SHP77 (cell line): Measurements from ENCODE around the gene ELMO1.

Source experiments
- DNase-seq, 2 experiments: peaks; one replicate each; lab custom pipeline; 2025; lab: John Stamatoyannopoulos, UW

The ELMO1 gene

GRCh38 chr7:37097983-37098382 is 350.7 kb downstream of the ELMO1 start:
- DNase-seq: no peak

- DNase-seq: no peak
Measured at GRCh38 chr7:37097276-37097675, 351.4 kb downstream of the ELMO1 start.

GRCh38 chr7:37096341-37096740 is 352.3 kb downstream of the ELMO1 start:
- DNase-seq: no peak

- DNase-seq: no peak
Measured at GRCh38 chr7:37095122-37095521, 353.5 kb downstream of the ELMO1 start.

GRCh38 chr7:37093257-37093656 is 355.4 kb downstream of the ELMO1 start:
- no peak for DNase-seq

GRCh38 chr7:37092548-37092947 is 356.1 kb downstream of the ELMO1 start:
- no peak for DNase-seq

- no peak for DNase-seq
Measured at GRCh38 chr7:37089972-37090371, 358.7 kb downstream of the ELMO1 start.

- no peak for DNase-seq
Measured at GRCh38 chr7:37085600-37085999, 363.1 kb downstream of the ELMO1 start.

GRCh38 chr7:37084303-37084702 is 364.4 kb downstream of the ELMO1 start:
- no peak for DNase-seq

GRCh38 chr7:37083311-37084096 is 365.2 kb downstream of the ELMO1 start:
- DNase-seq: no peak

- peak in 1 of 2 experiments; percentile 15 for DNase-seq
Measured at GRCh38 chr7:37081436-37081835, 367.2 kb downstream of the ELMO1 start.

GRCh38 chr7:37079420-37079819 is 369.2 kb downstream of the ELMO1 start:
- no peak for DNase-seq

- no peak for DNase-seq
Measured at GRCh38 chr7:37076668-37077067, 372.0 kb downstream of the ELMO1 start.

GRCh38 chr7:37074370-37074769 is 374.3 kb downstream of the ELMO1 start:
- no peak for DNase-seq

GRCh38 chr7:37071124-37071523 is 377.5 kb downstream of the ELMO1 start:
- DNase-seq: no peak

GRCh38 chr7:37070471-37070870 is 378.2 kb downstream of the ELMO1 start:
- DNase-seq: no peak

- no peak for DNase-seq
Measured at GRCh38 chr7:37070031-37070430, 378.6 kb downstream of the ELMO1 start.

GRCh38 chr7:37069336-37069735 is 379.3 kb downstream of the ELMO1 start:
- no peak for DNase-seq

- DNase-seq: no peak
Measured at GRCh38 chr7:37068902-37069301, 379.8 kb downstream of the ELMO1 start.

- DNase-seq: peak; percentile 85 to 86
Measured at GRCh38 chr7:37068038-37068437, 380.6 kb downstream of the ELMO1 start.

- no peak for DNase-seq
Measured at GRCh38 chr7:37065779-37066271, 382.8 kb downstream of the ELMO1 start.

- DNase-seq: no peak
Measured at GRCh38 chr7:37062560-37062859, 386.2 kb downstream of the ELMO1 start.

- no peak for DNase-seq
Measured at GRCh38 chr7:37061849-37062559, 386.7 kb downstream of the ELMO1 start.
